Hepatocyte (in vitro differentiated cells): ENCODE results near the gene CACNA1B. TPM values are rescaled to one million over a fixed set of nuclear protein-coding genes. Genes with fewer than 3 reads are reported as not detected.

ENCODE experiments used
- DNase-seq: peaks from one replicate; pipeline ENCODE4 v3.0.0-alpha.2; 2016; ENCODE audit warnings: low spot score
- H2AFZ ChIP-seq: fragments of 200-600 bp; sonication (generic); 2 replicates; pipeline ENCODE4 v1.6.0; 2016; ENCODE audit warnings: antibody characterized with exemption, mild to moderate bottlenecking
- H3K27ac ChIP-seq: fragments of 200-600 bp; sonication (generic); 2 replicates; pipeline ENCODE4 v1.5.1; 2016; ENCODE audit warnings: mild to moderate bottlenecking
- H3K27me3 ChIP-seq: fragments of 200-600 bp; sonication (generic); 2 replicates; pipeline ENCODE4 v1.6.1; 2016
- H3K36me3 ChIP-seq: fragments of 200-600 bp; sonication (generic); replicated peaks from 2 replicates; pipeline ENCODE4 v1.5.1; 2016; ENCODE audit warnings: low read depth; ENCODE audit not compliant: insufficient read depth
- H3K4me1 ChIP-seq: fragments of 200-600 bp; sonication (generic); 2 replicates; pipeline ENCODE4 v1.5.1; 2016; ENCODE audit warnings: mild to moderate bottlenecking, moderate library complexity; ENCODE audit not compliant: insufficient read depth
- H3K4me2 ChIP-seq: fragments of 200-600 bp; sonication (generic); 2 replicates; pipeline ENCODE4 v1.6.0; 2016
- H3K4me3 ChIP-seq: fragments of 200-600 bp; sonication (generic); 2 replicates; pipeline ENCODE4 v1.5.1; 2016; ENCODE audit warnings: mild to moderate bottlenecking
- H3K79me2 ChIP-seq: fragments of 200-600 bp; sonication (generic); 2 replicates; pipeline ENCODE4 v1.6.0; 2017; ENCODE audit warnings: mild to moderate bottlenecking
- H3K9me2 ChIP-seq: fragments of 200-600 bp; sonication (generic); replicated peaks from 2 replicates; pipeline ENCODE4 v1.6.0; 2017; ENCODE audit warnings: mild to moderate bottlenecking; ENCODE audit not compliant: insufficient read depth
- H3K9me3 ChIP-seq: fragments of 200-600 bp; sonication (generic); 2 replicates; pipeline ENCODE4 v1.5.1; 2016; ENCODE audit warnings: low read depth, mild to moderate bottlenecking
- H4K20me1 ChIP-seq: fragments of 200-600 bp; sonication (generic); 2 replicates; pipeline ENCODE4 v1.6.0; 2016; ENCODE audit warnings: mild to moderate bottlenecking; ENCODE audit not compliant: insufficient read depth, poor library complexity, severe bottlenecking
- EZH2 ChIP-seq: fragments of 200-600 bp; sonication (generic); IDR thresholded peaks from 2 replicates; pipeline ENCODE4 v1.6.1; 2016; ENCODE audit warnings: antibody characterized with exemption, mild to moderate bottlenecking, borderline replicate concordance
- EZH2phosphoT487 ChIP-seq: fragments of 200-600 bp; sonication (generic); IDR thresholded peaks from one replicate; pipeline ENCODE4 v1.6.1; 2018; ENCODE audit warnings: antibody characterized with exemption, mild to moderate bottlenecking, low read depth, moderate library complexity; ENCODE audit not compliant: unreplicated experiment, severe bottlenecking
- WGBS: methylation state at CpG from one replicate; pipeline ENCODE4 v1.1.6; 2016; ENCODE audit warnings: low lambda C conversion rate; ENCODE audit errors: missing lambda C conversion rate; 5-methylcytosine and 5-hydroxymethylcytosine counted together
- polyA plus RNA-seq: library from polyadenylated mRNA; unstranded; fragments of >200 nt; fragmentation: Nextera tagmentation; extraction: Ambion mirVana; gene quantifications from 2 replicates; pipeline ENCODE4 v1.2.1, GENCODE V29; 2016
- total RNA-seq: library from RNA; depleted of rRNA; stranded (reverse); fragments of >200 nt; gene quantifications from 2 replicates; pipeline ENCODE4 v1.2.3, GENCODE V29; 2014
- TF ChIP-seq, protein P1 (sequence below): fragments of 200-600 bp; sonication (generic); IDR thresholded peaks from 2 replicates; pipeline ENCODE4 v1.5.1; 2016; ENCODE audit warnings: antibody characterized with exemption, mild to moderate bottlenecking; ENCODE audit not compliant: poor library complexity

Gene CACNA1B
- total and polyA plus RNA-seq, 2 experiments from 2014 or later: 0.30 to 0.39 TPM

DNA sequence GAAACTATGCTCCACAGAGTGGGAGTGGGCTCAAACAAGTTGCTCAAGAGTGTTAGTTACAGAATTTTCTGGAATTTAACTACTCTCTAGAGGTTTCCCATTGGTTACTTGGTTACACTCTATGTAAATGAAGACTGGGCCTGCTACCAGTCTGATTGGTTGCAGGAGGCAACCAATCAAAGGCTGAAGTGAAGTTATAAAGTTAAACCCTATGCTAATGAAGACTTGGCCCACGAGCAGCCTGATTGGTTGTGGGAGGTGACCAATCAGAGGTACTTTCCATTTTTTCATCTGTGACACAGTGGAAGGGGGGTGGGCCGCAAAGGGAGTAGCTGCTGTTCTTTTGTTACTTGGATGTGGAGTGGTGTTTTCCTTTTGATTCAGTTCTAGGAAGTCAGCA lies 69.4 kb downstream of the CACNA1B start:
- Histone ChIP-seq H3K4me3 (no peak overlapping the region), H2AFZ (no peak overlapping the region), H4K20me1 (no peaks in the 10 kb centered on the region), H3K27me3 (no peaks in the 10 kb centered on the region), H3K9me3 (peaks cover 6% of the 10 kb centered on the region), H3K4me1 (no peaks in the 10 kb centered on the region), H3K4me2 (no peak overlapping the region), H3K36me3 (no peaks in the 10 kb centered on the region), H3K27ac (no peak overlapping the region), H3K9me2 (no peaks in the 10 kb centered on the region), H3K79me2 (no peaks in the 10 kb centered on the region)
- no peak for DNase-seq
- WGBS: 74% methylated on average over 2 of the region's 2 CpGs
- no peak for TF ChIP-seq EZH2
- TF ChIP-seq, protein P1, sequence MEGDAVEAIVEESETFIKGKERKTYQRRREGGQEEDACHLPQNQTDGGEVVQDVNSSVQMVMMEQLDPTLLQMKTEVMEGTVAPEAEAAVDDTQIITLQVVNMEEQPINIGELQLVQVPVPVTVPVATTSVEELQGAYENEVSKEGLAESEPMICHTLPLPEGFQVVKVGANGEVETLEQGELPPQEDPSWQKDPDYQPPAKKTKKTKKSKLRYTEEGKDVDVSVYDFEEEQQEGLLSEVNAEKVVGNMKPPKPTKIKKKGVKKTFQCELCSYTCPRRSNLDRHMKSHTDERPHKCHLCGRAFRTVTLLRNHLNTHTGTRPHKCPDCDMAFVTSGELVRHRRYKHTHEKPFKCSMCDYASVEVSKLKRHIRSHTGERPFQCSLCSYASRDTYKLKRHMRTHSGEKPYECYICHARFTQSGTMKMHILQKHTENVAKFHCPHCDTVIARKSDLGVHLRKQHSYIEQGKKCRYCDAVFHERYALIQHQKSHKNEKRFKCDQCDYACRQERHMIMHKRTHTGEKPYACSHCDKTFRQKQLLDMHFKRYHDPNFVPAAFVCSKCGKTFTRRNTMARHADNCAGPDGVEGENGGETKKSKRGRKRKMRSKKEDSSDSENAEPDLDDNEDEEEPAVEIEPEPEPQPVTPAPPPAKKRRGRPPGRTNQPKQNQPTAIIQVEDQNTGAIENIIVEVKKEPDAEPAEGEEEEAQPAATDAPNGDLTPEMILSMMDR: no peak
- no peak for TF ChIP-seq EZH2phosphoT487

DNA sequence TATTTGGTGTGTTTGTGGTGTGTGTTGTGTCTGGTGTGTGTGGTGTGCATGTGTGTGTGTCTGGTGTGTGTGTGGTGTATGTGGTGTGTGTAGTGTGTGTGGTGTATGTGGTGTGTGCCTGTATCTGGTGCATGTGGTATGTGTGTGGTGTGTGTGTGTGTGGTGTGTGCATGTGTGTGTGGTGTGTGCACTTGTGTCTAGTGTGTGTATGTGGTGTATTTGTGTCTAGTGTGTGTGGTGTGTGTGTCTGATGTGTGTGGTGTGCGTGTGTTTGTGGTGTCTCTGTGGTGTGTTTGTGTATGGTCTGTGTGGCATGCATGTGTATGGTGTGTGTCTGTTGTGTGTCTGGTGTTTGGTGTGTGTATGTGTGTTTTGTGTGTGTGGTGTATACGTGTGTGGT lies 71.1 kb downstream of the CACNA1B start:
- DNase-seq: no peak
- Histone ChIP-seq H3K79me2 (no peaks in the 10 kb centered on the region), H3K9me2 (no peaks in the 10 kb centered on the region), H3K27me3 (no peaks in the 10 kb centered on the region), H3K36me3 (no peaks in the 10 kb centered on the region), H3K4me3 (no peak overlapping the region), H3K4me2 (no peak overlapping the region), H3K27ac (no peak overlapping the region), H4K20me1 (no peaks in the 10 kb centered on the region), H2AFZ (no peak overlapping the region), H3K4me1 (no peaks in the 10 kb centered on the region), H3K9me3 (peaks cover 6% of the 10 kb centered on the region)
- no peak for TF ChIP-seq EZH2phosphoT487
- TF ChIP-seq EZH2: no peak
- TF ChIP-seq, protein P1: no peak
- 100% methylated on average over 2 of the region's 2 CpGs for WGBS

DNA sequence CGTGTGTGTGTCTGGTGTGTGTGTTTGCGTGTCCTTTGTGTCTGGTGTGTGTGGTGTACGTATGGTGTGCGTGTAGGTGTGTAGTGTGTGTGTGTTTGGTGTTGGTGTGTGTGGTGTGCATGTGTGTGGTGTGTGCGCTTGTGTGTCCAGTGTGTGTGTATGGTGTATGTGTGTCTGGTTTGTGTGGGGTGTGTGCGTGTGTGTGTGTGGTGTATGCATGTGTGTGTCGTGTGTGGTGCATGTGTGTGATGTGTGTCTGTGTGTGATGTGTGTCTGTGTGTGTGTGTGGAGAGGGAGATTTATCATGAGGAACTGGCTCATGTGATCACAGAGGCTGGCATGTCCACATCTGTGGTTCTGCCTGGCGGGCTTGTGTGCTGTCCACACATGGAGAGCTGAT lies 71.7 kb downstream of the CACNA1B start:
- H3K79me2 ChIP-seq: no peaks in the 10 kb centered on the region
- DNase-seq: no peak
- no peak overlapping the region for H3K27ac ChIP-seq
- no peak overlapping the region for H3K4me2 ChIP-seq
- H3K9me2 ChIP-seq: no peaks in the 10 kb centered on the region
- no peak overlapping the region for H3K4me3 ChIP-seq
- no peaks in the 10 kb centered on the region for H3K27me3 ChIP-seq
- H3K9me3 ChIP-seq: peaks cover 6% of the 10 kb centered on the region
- H3K4me1 ChIP-seq: no peaks in the 10 kb centered on the region
- no peaks in the 10 kb centered on the region for H4K20me1 ChIP-seq
- no peaks in the 10 kb centered on the region for H3K36me3 ChIP-seq
- WGBS: 89% methylated on average over 8 of the region's 8 CpGs
- no peak for TF ChIP-seq EZH2
- no peak for TF ChIP-seq EZH2phosphoT487
- TF ChIP-seq, protein P1: no peak
- no peak overlapping the region for H2AFZ ChIP-seq

DNA sequence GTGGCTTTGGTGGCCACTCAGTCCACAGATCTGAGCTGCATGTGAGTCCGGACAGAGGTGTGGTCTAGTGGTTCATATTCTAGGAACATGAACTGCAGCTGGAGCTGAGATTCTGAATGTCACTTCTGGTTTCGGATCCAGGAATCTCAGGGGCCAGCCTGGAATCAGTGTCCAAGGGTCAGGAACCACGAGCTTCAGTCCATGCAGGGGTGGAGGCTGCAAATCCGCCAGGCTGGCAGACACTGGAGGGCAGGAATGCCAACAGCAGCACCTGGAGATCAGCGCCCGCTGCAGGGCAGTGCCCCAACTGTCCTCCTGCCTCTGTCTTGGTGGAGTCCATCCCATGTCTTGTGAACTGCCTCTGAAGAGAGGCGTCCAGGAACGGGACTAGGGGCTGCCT lies 73.5 kb downstream of the CACNA1B start:
- Histone ChIP-seq H3K4me3 (no peak overlapping the region), H3K79me2 (no peaks in the 10 kb centered on the region), H3K27ac (no peak overlapping the region), H4K20me1 (no peaks in the 10 kb centered on the region), H3K9me2 (no peaks in the 10 kb centered on the region), H2AFZ (no peak overlapping the region), H3K9me3 (no peaks in the 10 kb centered on the region), H3K36me3 (no peaks in the 10 kb centered on the region), H3K4me2 (no peak overlapping the region), H3K4me1 (no peaks in the 10 kb centered on the region), H3K27me3 (no peaks in the 10 kb centered on the region)
- TF ChIP-seq EZH2phosphoT487: no peak
- WGBS: 88% methylated on average over 8 of the region's 8 CpGs
- no peak for DNase-seq
